HG02870 (cell line): ENCODE results near the gene ADAMTSL2.

Experiments used
- ATAC-seq: cut with Tn5 transposase; IDR thresholded peaks from one replicate; pipeline ENCODE4 v1.9.1; 2021; ENCODE audit warnings: mild to moderate bottlenecking, moderate library complexity; ENCODE audit not compliant: unreplicated experiment

The ADAMTSL2 gene

GRCh38 chr9:133584559-133585476, 50.3 kb downstream of the ADAMTSL2 start:
- ATAC-seq, result no peak

- no peak for ATAC-seq
Measured at GRCh38 chr9:133585481-133586351, 51.2 kb downstream of the ADAMTSL2 start.

- ATAC-seq, result no peak
Measured at GRCh38 chr9:133587051-133587450, 52.5 kb downstream of the ADAMTSL2 start.

- ATAC-seq, result no peak
Measured at GRCh38 chr9:133587466-133587865, 53.0 kb downstream of the ADAMTSL2 start.

- no peak for ATAC-seq
Measured at GRCh38 chr9:133589454-133590227, 55.1 kb downstream of the ADAMTSL2 start.

GRCh38 chr9:133590231-133590855, 55.8 kb downstream of the ADAMTSL2 start:
- ATAC-seq, result no peak

- no peak for ATAC-seq
Measured at GRCh38 chr9:133591116-133591910, 56.8 kb downstream of the ADAMTSL2 start.

- no peak for ATAC-seq
Measured at GRCh38 chr9:133591985-133592384, 57.5 kb downstream of the ADAMTSL2 start.

GRCh38 chr9:133592731-133593409, 58.4 kb downstream of the ADAMTSL2 start:
- no peak for ATAC-seq

- no peak for ATAC-seq
Measured at GRCh38 chr9:133593587-133594253, 59.2 kb downstream of the ADAMTSL2 start.

- ATAC-seq, result no peak
Measured at GRCh38 chr9:133594310-133594709, 59.8 kb downstream of the ADAMTSL2 start.

GRCh38 chr9:133595910-133596309, 61.4 kb downstream of the ADAMTSL2 start:
- ATAC-seq, result no peak

- no peak for ATAC-seq
Measured at GRCh38 chr9:133597316-133597957, 62.9 kb downstream of the ADAMTSL2 start.

GRCh38 chr9:133598978-133599377, 64.5 kb downstream of the ADAMTSL2 start:
- ATAC-seq, result no peak

GRCh38 chr9:133599470-133600173, 65.1 kb downstream of the ADAMTSL2 start:
- ATAC-seq, result no peak

- ATAC-seq, result no peak
Measured at GRCh38 chr9:133600739-133601138, 66.2 kb downstream of the ADAMTSL2 start.

GRCh38 chr9:133601746-133602145, 67.2 kb downstream of the ADAMTSL2 start:
- no peak for ATAC-seq
